ELF-1 (cell line): Measurements from ENCODE around the gene KIF26A.

Experiments used
- DNase-seq: peaks from one replicate; pipeline ENCODE4 v3.0.0-alpha.2; 2016; ENCODE audit warnings: low read depth, low spot score

KIF26A gene

GRCh38 chr14:104112609-104113571 lies 25.5 kb upstream of the KIF26A start:
- no peak for DNase-seq

- no peak for DNase-seq
These were observed 24.6 kb upstream of the KIF26A start for GRCh38 chr14:104113631-104114420.

- no peak for DNase-seq
These were observed 23.8 kb upstream of the KIF26A start for GRCh38 chr14:104114421-104115130.

- DNase-seq, result no peak
These were observed 23.2 kb upstream of the KIF26A start for GRCh38 chr14:104115131-104115600.

- no peak for DNase-seq
These were observed 22.6 kb upstream of the KIF26A start for GRCh38 chr14:104115691-104116287.

GRCh38 chr14:104116288-104116755 lies 22.1 kb upstream of the KIF26A start:
- DNase-seq, result no peak

GRCh38 chr14:104116756-104117340 lies 21.5 kb upstream of the KIF26A start:
- DNase-seq, result no peak

GRCh38 chr14:104117341-104118005 lies 20.9 kb upstream of the KIF26A start:
- DNase-seq, result no peak

- no peak for DNase-seq
These were observed 20.2 kb upstream of the KIF26A start for GRCh38 chr14:104118006-104118844.

- no peak for DNase-seq
These were observed 19.3 kb upstream of the KIF26A start for GRCh38 chr14:104119119-104119487.

GRCh38 chr14:104119488-104120251 lies 18.7 kb upstream of the KIF26A start:
- DNase-seq, result no peak

- no peak for DNase-seq
These were observed 18.1 kb upstream of the KIF26A start for GRCh38 chr14:104120281-104120741.

- DNase-seq, result no peak
These were observed 17.2 kb upstream of the KIF26A start for GRCh38 chr14:104121142-104121541.

GRCh38 chr14:104123879-104124278 lies 14.5 kb upstream of the KIF26A start:
- DNase-seq, result no peak

GRCh38 chr14:104125011-104125410 lies 13.4 kb upstream of the KIF26A start:
- no peak for DNase-seq

GRCh38 chr14:104126753-104127152 lies 11.6 kb upstream of the KIF26A start:
- no peak for DNase-seq

GRCh38 chr14:104128981-104129380 lies 9.4 kb upstream of the KIF26A start:
- DNase-seq, result no peak

GRCh38 chr14:104129556-104129955 lies 8.8 kb upstream of the KIF26A start:
- DNase-seq, result no peak
